Measurements from ENCODE around the gene FAM210B. TPM values are rescaled to one million over a fixed set of nuclear protein-coding genes. Genes with fewer than 3 reads are reported as not detected.

The FAM210B gene
- total and polyA plus RNA-seq, 2 of the 8 experiments (the other 6 are each of a cell fraction or from before 2014, with no cell fraction given) = 9.4 to 15.0 TPM

GRCh38 chr20:56417911-56418310 lies 59.1 kb downstream of the FAM210B start:
- H2BK120ac ChIP-seq (replicated peaks; ENCODE audit: low read depth, low read length) = no peak overlapping the region
- H2AK5ac ChIP-seq (ENCODE audit: low read depth, low read length) = no peak overlapping the region
- no peak overlapping the region for H4K8ac ChIP-seq (ENCODE audit: extremely low read depth, insufficient read depth, low read length)
- H3K4me2 ChIP-seq (ENCODE audit: insufficient read depth in 1 of 2, low read depth in 2 of 2, low read length in 2 of 2) = no peak overlapping the region
- H3K23me2 ChIP-seq (ENCODE audit: low read depth, low read length) = no peaks in the 10 kb centered on the region
- no peaks in the 10 kb centered on the region for H3K79me1 ChIP-seq (ENCODE audit: low read depth, low read length)
- 93% methylated on average over 4 of the region's 4 CpGs; no CpG with 5 or more reads in 1 of the 2 experiments for WGBS, 2 experiments (ENCODE audit: extremely low coverage in 1 of 2, insufficient coverage in 1 of 2, insufficient read length in 1 of 2, insufficient replicate concordance in 2 of 2, low coverage in 1 of 2, low lambda C conversion rate in 2 of 2, missing lambda C conversion rate in 1 of 2)
- DNase-seq (ENCODE audit: low read depth in 1 of 2, low spot score in 2 of 2) (no peak), FAIRE-seq (no peak)
- no peak overlapping the region for H2BK20ac ChIP-seq (ENCODE audit: low read length)
- no peak overlapping the region for H2BK15ac ChIP-seq (ENCODE audit: low read length)
- no peaks in the 10 kb centered on the region for H3K79me2 ChIP-seq (ENCODE audit: control insufficient read depth in 1 of 2, insufficient read depth in 2 of 2, low read length in 2 of 2)
- H2BK5ac ChIP-seq (ENCODE audit: low read depth, low read length) = no peak overlapping the region
- H3K9ac ChIP-seq (replicated peaks in 1 of 4; ENCODE audit: extremely low read depth in 1 of 4, low read depth in 3 of 4, low read length in 3 of 4) = no peak overlapping the region
- no peak for TF ChIP-seq POU5F1 (IDR thresholded peaks at IDR 0.05; ENCODE audit: low read depth, low read length)
- TF ChIP-seq CHD1 (IDR thresholded peaks at IDR 0.05; ENCODE audit: low read depth, low read length) = no peak
- no peak for TF ChIP-seq TCF12 (IDR thresholded peaks at IDR 0.05; ENCODE audit: low read depth, low read length)
- TF ChIP-seq PHF8 (conservative IDR thresholded peaks at IDR 0.05; ENCODE audit: low read depth, low read length) = no peak
- TF ChIP-seq SIN3A (conservative IDR thresholded peaks at IDR 0.05 in 1 of 2, IDR thresholded peaks at IDR 0.05 in 1 of 2; ENCODE audit: low read depth in 1 of 2, low read length in 2 of 2) = no peak
- H4K20me1 ChIP-seq (replicated peaks in 1 of 2; ENCODE audit: control insufficient read depth in 1 of 2, insufficient read depth in 2 of 2, low read length in 2 of 2) = peaks cover 0 to 4% of the 10 kb centered on the region in 2 experiments
- no peak overlapping the region for H2AFZ ChIP-seq (ENCODE audit: low read length)
- no peak overlapping the region for H4K91ac ChIP-seq (replicated peaks; ENCODE audit: insufficient read length, low read length)
- no peak overlapping the region for H3K56ac ChIP-seq (replicated peaks; ENCODE audit: insufficient read length, low read depth, low read length)
- no peak overlapping the region for H2BK12ac ChIP-seq (ENCODE audit: low read depth, low read length)
- H3K4me1 ChIP-seq (replicated peaks in 1 of 4; ENCODE audit: control insufficient read depth in 3 of 4, insufficient read depth in 4 of 4, low read length in 3 of 4) = peaks cover 0 to 4% (median 1%) of the 10 kb centered on the region in 4 experiments; a peak in 4 of 7 replicates
- H3K27ac ChIP-seq (ENCODE audit: low read depth, low read length) = no peak overlapping the region
- no peak overlapping the region for H3K14ac ChIP-seq (ENCODE audit: insufficient read length)
- no peaks in the 10 kb centered on the region; a peak in 1 of 7 replicates for H3K27me3 ChIP-seq (replicated peaks in 1 of 4; ENCODE audit: control insufficient read depth in 3 of 4, extremely low read depth in 1 of 4, insufficient read depth in 3 of 4, low read length in 3 of 4)
- no peaks in the 10 kb centered on the region for H3K9me3 ChIP-seq (ENCODE audit: insufficient read depth in 2 of 2, low read depth in 1 of 2, low read length in 1 of 2)
- H3K4ac ChIP-seq (replicated peaks; ENCODE audit: insufficient read length, low read depth, low read length) = no peak overlapping the region
- no peak overlapping the region for H3K18ac ChIP-seq (ENCODE audit: extremely low read depth, low read length)
- ChIA-PET POLR2A (ENCODE audit: partially characterized antibody) (no interaction called here), CTCF (ENCODE audit: partially characterized antibody) (interaction anchor here (0.6 to 1.7 kb wide), 3 partner anchors 9 to 388 kb away, joined by 3 to 4 read pairs (median 4); no protein-coding TSS in a partner anchor)
- H3K4me3 ChIP-seq (ENCODE audit: extremely low read depth in 1 of 4, insufficient read depth in 2 of 4, low read depth in 3 of 4, low read length in 4 of 4) = no peak overlapping the region
- H4K5ac ChIP-seq (ENCODE audit: insufficient read length, low read depth, low read length) = no peak overlapping the region
- no peaks in the 10 kb centered on the region; a peak in 1 of 8 replicates for H3K36me3 ChIP-seq (ENCODE audit: control insufficient read depth in 2 of 4, insufficient read depth in 4 of 4, low read length in 3 of 4)
- no peak overlapping the region for H3K23ac ChIP-seq (ENCODE audit: insufficient read length)

All from H1 (cell line).